ENCODE results near the gene HELZ. TPM values are rescaled to one million over a fixed set of nuclear protein-coding genes. Genes with fewer than 3 reads are reported as not detected.

Gene HELZ
- total RNA-seq, 1 donor from 2014 or later, result 86.6 TPM

- no peak for TF ChIP-seq CTCF (IDR thresholded peaks at IDR 0.05; ENCODE audit: unreplicated experiment)
- peaks cover 18% of the 10 kb centered on the region for H3K4me1 Mint-ChIP-seq
- no peak overlapping the region for H3K4me3 Mint-ChIP-seq
- H3K27me3 Mint-ChIP-seq (ENCODE audit: low read depth), result no peaks in the 10 kb centered on the region
- H3K27ac Mint-ChIP-seq, result peak overlapping the region; percentile 87
- peaks cover 2% of the 10 kb centered on the region for H3K36me3 Mint-ChIP-seq
- no peaks in the 10 kb centered on the region for H3K9me3 Mint-ChIP-seq
- no peak for DNase-seq (ENCODE audit: low spot score in 2 of 2, unreplicated experiment in 2 of 2)
Measured at GRCh38 chr17:67212714-67213417, 32.1 kb downstream of the HELZ start.

- TF ChIP-seq CTCF (IDR thresholded peaks at IDR 0.05; ENCODE audit: unreplicated experiment), result no peak
- H3K36me3 Mint-ChIP-seq, result peaks cover 2% of the 10 kb centered on the region
- H3K27me3 Mint-ChIP-seq (ENCODE audit: low read depth), result no peaks in the 10 kb centered on the region
- peaks cover 18% of the 10 kb centered on the region for H3K4me1 Mint-ChIP-seq
- no peak for DNase-seq (ENCODE audit: low spot score in 2 of 2, unreplicated experiment in 2 of 2)
- H3K27ac Mint-ChIP-seq, result peak overlapping the region; percentile 87
- no peak overlapping the region for H3K4me3 Mint-ChIP-seq
- H3K9me3 Mint-ChIP-seq, result no peaks in the 10 kb centered on the region
Measured at GRCh38 chr17:67212231-67212630, 32.8 kb downstream of the HELZ start.

GRCh38 chr17:67211742-67212141 lies 33.3 kb downstream of the HELZ start:
- Mint-ChIP-seq H3K36me3 (peaks cover 2% of the 10 kb centered on the region), H3K4me1 (peaks cover 18% of the 10 kb centered on the region), H3K9me3 (no peaks in the 10 kb centered on the region), H3K27me3 (ENCODE audit: low read depth) (no peaks in the 10 kb centered on the region), H3K4me3 (no peak overlapping the region), H3K27ac (peak overlapping the region; percentile 17)
- no peak for TF ChIP-seq CTCF (IDR thresholded peaks at IDR 0.05; ENCODE audit: unreplicated experiment)
- no peak for DNase-seq (ENCODE audit: low spot score in 2 of 2, unreplicated experiment in 2 of 2)

- H3K4me3 Mint-ChIP-seq, result no peak overlapping the region
Measured at GRCh38 chr17:67210915-67211314, 34.1 kb downstream of the HELZ start.

GRCh38 chr17:67208232-67208631 lies 36.8 kb downstream of the HELZ start:
- Mint-ChIP-seq H3K4me1 (peaks cover 19% of the 10 kb centered on the region), H3K36me3 (peaks cover 2% of the 10 kb centered on the region), H3K27me3 (ENCODE audit: low read depth) (no peaks in the 10 kb centered on the region), H3K4me3 (no peak overlapping the region), H3K9me3 (no peaks in the 10 kb centered on the region), H3K27ac (peak overlapping the region; percentile 26)
- no peak for DNase-seq (ENCODE audit: low spot score in 2 of 2, unreplicated experiment in 2 of 2)
- no peak for TF ChIP-seq CTCF (IDR thresholded peaks at IDR 0.05; ENCODE audit: unreplicated experiment)

More at GRCh38 chr17:67210915-67211314, 34.1 kb downstream of the HELZ start:
- no peaks in the 10 kb centered on the region for H3K9me3 Mint-ChIP-seq
- DNase-seq (ENCODE audit: low spot score in 2 of 2, unreplicated experiment in 2 of 2), result no peak
- H3K27ac Mint-ChIP-seq, result no peak overlapping the region
- TF ChIP-seq CTCF (IDR thresholded peaks at IDR 0.05; ENCODE audit: unreplicated experiment), result no peak
- H3K36me3 Mint-ChIP-seq, result peaks cover 2% of the 10 kb centered on the region
- H3K4me1 Mint-ChIP-seq, result peaks cover 20% of the 10 kb centered on the region
- H3K27me3 Mint-ChIP-seq (ENCODE audit: low read depth), result no peaks in the 10 kb centered on the region
